Dedifferentiated amniotic fluid mesenchymal stem cell (primary cell): ENCODE measurements around the gene NTNG1.
A peak's percentile ranks its signal among the peaks of the same experiment; 100 is the strongest.
"Not testable (repeated sequence)": the region's sequence is repeated elsewhere in the genome, so short reads cannot be mapped to it uniquely, and the experiment has no call there.

Experiments used
- DNase-seq: peaks from one replicate; pipeline ENCODE4 v3.0.0-alpha.2; 2016; ENCODE audit errors: extremely low spot score

Gene NTNG1

GRCh38 chr1:107196973-107197562 lies 56.2 kb downstream of the NTNG1 start:
- DNase-seq, result no peak

- DNase-seq, result peak; percentile 26
Observed at GRCh38 chr1:107198561-107198960, 57.7 kb downstream of the NTNG1 start.

DNA sequence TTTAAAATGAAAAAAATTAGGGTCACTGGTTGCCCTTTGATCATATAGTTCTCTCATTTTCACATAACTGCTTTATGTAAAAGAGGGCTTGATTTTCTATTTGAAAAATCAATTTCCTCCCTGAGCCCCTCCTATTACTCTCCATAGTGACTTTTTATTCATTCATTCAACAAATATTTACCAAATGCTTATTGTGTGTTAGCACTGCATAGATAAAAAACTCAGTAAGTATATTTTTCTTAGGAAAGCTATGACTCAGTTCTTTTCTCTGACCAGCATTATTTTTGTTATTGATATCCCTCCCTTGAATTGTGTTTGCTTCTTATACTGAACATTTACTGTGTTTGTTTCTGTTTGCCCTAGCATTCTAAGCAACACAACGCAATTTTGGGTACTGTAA lies 59.8 kb downstream of the NTNG1 start:
- no peak for DNase-seq

GRCh38 chr1:107202007-107202406 lies 61.2 kb downstream of the NTNG1 start:
- DNase-seq, result no peak

- DNase-seq, result no peak
Observed at GRCh38 chr1:107213225-107213624, 72.4 kb downstream of the NTNG1 start.

- DNase-seq, result no peak
Observed at GRCh38 chr1:107220036-107220435, 79.2 kb downstream of the NTNG1 start.

- DNase-seq, result no peak
Observed at GRCh38 chr1:107225706-107226105, 84.9 kb downstream of the NTNG1 start.

- no peak for DNase-seq
Observed at GRCh38 chr1:107228704-107229371, 88.0 kb downstream of the NTNG1 start.

DNA sequence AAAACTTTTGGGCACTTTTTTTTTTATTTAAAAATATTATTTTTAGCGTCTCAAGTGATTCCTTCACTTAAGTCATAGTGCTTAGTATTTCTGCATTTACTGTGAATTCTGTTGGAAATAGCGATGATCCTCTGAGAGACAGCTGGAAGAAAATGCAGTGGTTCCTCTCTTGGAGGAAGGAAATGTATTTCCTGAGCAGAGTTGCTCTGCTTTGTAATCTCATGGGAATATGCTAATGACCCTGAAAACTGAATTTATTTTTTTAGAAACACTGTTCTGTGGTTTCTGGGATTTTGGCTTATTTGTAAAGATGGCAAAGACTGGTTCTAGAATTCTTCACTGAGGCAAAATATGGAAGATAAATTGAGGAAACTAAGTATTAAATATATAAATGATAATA lies 88.9 kb downstream of the NTNG1 start:
- DNase-seq, result no peak

- no peak for DNase-seq
Observed at GRCh38 chr1:107230121-107230520, 89.3 kb downstream of the NTNG1 start.

DNA sequence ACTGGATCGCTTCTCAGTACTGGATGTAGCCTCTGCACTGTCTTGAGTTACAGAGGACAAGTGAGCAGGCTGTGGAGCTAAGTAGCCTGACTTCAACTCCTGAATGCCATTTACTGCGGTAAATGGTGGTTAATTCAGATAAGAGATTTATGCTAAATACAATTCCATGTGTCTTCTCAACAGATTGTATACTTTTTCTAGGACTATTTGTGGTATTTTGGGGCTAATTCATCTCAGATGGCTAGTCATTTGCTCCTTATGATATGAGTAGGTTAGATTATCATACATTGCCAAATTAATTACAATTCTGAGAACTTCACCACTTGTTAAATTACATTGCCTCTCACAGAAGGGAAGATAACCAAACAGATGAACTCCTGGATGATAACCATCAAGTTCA lies 90.5 kb downstream of the NTNG1 start:
- DNase-seq, result no peak

- no peak for DNase-seq
Observed at GRCh38 chr1:107232426-107232825, 91.6 kb downstream of the NTNG1 start.

GRCh38 chr1:107236760-107237159 lies 95.9 kb downstream of the NTNG1 start:
- not testable (repeated sequence) for DNase-seq

- DNase-seq, result no peak
Observed at GRCh38 chr1:107243461-107243860, 102.6 kb downstream of the NTNG1 start.

DNA sequence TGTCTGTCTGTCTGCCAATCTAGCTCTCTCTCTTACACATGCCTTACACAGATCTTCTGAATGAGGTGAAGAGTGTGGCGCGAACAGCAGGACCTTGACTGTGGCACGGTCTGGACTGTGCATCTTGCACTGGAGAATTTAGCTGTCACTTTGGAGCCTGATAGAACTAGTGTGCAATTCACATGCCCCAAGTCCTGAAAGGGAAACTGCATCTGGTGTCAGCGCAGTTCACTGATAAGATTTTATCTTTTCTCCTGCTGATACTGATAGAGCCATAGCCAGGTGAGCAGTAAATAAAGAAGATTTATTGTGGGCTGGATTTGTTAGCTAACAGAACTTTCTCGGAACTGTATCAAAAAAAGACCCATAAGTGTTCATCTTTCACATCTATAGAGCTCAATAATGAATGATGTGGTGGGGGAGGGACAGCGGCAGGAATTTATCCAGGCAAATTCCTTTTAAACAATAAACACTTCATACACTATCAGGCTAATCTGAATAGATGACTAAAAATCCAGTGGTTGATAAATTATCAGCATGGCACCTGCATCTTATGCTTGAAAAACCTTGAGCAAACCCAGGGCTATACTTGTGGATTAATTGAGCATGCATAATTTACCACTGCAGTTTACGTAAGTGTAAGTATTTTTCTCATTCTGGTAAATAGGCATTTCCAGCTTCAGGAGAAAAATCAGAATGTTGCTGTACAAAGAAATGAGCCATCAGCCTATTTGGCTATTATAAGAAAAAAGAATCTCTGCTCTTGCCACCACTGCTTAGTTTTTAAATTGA lies 104.1 kb downstream of the NTNG1 start:
- DNase-seq, result no peak

- DNase-seq, result no peak
Observed at GRCh38 chr1:107246775-107247345, 106.0 kb downstream of the NTNG1 start.

GRCh38 chr1:107247679-107248078 lies 106.8 kb downstream of the NTNG1 start:
- DNase-seq, result no peak

DNA sequence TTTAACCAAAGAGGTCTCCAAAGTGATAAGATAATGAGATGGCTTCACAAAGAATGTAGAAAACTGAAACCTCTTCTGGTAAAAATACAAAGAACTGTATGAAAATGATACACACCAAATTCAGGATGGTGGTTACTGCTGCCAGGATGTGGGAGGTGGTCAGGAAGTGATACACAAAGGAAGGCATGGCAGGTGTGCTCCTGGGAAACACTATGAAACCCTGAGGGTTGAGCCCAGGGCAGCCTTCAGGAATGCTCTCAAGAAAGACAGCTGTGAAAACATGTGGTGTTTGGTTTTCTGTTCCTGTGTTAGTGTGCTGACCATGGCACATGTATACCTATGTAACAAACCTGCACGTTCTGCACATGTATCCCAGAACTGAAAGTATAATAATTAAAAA lies 109.3 kb downstream of the NTNG1 start:
- DNase-seq, result no peak

- no peak for DNase-seq
Observed at GRCh38 chr1:107251083-107251482, 110.2 kb downstream of the NTNG1 start.

DNA sequence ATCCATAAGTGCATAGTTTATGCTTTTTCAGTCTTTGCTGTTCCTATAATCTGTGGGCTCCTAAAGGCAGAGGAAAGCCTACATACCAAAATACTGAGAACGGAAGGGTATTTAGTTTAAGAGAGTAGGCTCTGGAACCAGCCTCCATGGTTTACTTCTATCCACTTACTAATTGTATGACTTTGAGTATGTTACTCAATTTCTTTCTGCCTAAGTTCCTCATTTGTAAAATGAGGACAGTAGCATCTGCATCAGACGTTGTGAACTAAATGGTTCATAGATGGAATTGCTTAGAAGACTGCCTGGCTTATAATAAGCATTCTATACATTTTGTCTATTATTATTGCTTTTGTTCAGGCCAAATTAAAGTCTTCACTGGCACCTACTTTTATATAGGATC lies 111.0 kb downstream of the NTNG1 start:
- no peak for DNase-seq

DNA sequence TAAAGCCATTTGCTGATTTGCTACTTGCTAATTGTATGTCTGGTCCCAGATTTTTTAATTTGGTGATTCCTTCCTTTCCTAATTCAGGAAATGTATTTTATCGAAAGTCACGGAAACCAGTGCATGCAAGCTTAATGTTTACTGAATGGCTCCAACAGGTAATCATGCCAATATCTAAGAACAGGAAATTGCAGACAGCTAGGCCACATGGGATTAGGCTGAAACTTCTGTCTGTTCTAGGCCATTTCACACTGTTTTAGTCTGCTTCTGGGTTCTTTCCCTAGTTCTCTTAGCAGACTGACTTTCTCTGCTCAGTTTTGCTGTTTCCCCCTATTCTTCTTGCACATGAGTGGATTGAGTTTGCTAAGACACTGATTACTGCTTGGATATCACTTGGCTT lies 111.4 kb downstream of the NTNG1 start:
- no peak for DNase-seq

- no peak for DNase-seq
Observed at GRCh38 chr1:107254306-107254705, 113.5 kb downstream of the NTNG1 start.

DNA sequence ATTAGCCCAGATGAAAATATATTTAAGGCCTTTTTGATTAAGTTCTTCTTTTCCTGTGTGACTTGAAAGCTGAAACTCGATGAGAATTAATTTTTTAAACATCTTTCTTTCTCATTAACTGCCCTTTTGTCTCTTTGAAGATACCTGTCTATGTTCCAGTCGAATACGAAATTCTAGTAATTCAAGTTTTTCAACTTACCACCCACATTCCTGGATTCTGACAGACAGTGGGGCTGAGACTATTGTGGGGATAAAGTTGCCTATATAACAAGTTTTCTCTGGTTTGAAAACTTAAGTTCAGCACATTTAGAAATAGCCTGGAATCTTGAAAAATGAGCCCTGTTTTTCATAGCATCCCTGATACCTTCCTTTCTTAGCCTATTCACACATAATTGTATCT lies 114.6 kb downstream of the NTNG1 start:
- no peak for DNase-seq
